ENCODE results near the gene GNAQ. TPM values are rescaled to one million over a fixed set of nuclear protein-coding genes. Genes with fewer than 3 reads are reported as not detected.

The GNAQ gene
- total RNA-seq, 1 experiment from 2014 or later, result 28.7 TPM

- H3K4me2 ChIP-seq (ENCODE audit: low read length), result no peak overlapping the region
- ChIA-PET CTCF (no interaction called here), RAD21 (ENCODE audit: low non-redundant PET in 1 of 2, low total read pairs in 2 of 2, uncharacterized antibody in 2 of 2, unreplicated experiment in 2 of 2) (no interaction called here), POLR2A (no interaction called here)
- no peaks in the 10 kb centered on the region for H3K27me3 ChIP-seq (ENCODE audit: insufficient read depth, low read length)
- BruUV-seq (replicated peaks), result no TSS peak
- no peaks in the 10 kb centered on the region for H3K79me2 ChIP-seq (ENCODE audit: insufficient read depth, low read length)
- no peak overlapping the region for H3K27ac ChIP-seq (ENCODE audit: low read depth, low read length)
- H3K9me2 ChIP-seq (ENCODE audit: insufficient read depth), result no peaks in the 10 kb centered on the region
- no peak overlapping the region for H3K4me3 ChIP-seq (replicated peaks in 1 of 2; ENCODE audit: low read depth in 1 of 2, low read length in 2 of 2)
- no peak overlapping the region for H2AFZ ChIP-seq (ENCODE audit: low read depth, low read length, poor library complexity, severe bottlenecking)
- DNase-seq (ENCODE audit: low read depth, low spot score) (no peak), ATAC-seq (no peak)
- no peaks in the 10 kb centered on the region for H3K9me3 ChIP-seq (ENCODE audit: control insufficient read depth in 1 of 2, insufficient read depth in 1 of 2, low read depth in 1 of 2, low read length in 2 of 2)
- no peak overlapping the region for H3K9ac ChIP-seq (ENCODE audit: low read length)
- H3K36me3 ChIP-seq (ENCODE audit: control insufficient read depth in 1 of 2, insufficient read depth in 2 of 2, low read length in 2 of 2), result no peaks in the 10 kb centered on the region
- H3K4me1 ChIP-seq (ENCODE audit: control insufficient read depth in 1 of 2, insufficient read depth in 2 of 2, low read length in 2 of 2), result no peaks in the 10 kb centered on the region
- intact Hi-C loops (cut with micrococcal nuclease), result loop anchor here (10.0 kb wide), 1 partner anchor 264 kb away; the partner anchor contains the start of gene GNAQ
- no peaks in the 10 kb centered on the region for H4K20me1 ChIP-seq (ENCODE audit: insufficient read depth)
- TF ChIP-seq, protein P1, sequence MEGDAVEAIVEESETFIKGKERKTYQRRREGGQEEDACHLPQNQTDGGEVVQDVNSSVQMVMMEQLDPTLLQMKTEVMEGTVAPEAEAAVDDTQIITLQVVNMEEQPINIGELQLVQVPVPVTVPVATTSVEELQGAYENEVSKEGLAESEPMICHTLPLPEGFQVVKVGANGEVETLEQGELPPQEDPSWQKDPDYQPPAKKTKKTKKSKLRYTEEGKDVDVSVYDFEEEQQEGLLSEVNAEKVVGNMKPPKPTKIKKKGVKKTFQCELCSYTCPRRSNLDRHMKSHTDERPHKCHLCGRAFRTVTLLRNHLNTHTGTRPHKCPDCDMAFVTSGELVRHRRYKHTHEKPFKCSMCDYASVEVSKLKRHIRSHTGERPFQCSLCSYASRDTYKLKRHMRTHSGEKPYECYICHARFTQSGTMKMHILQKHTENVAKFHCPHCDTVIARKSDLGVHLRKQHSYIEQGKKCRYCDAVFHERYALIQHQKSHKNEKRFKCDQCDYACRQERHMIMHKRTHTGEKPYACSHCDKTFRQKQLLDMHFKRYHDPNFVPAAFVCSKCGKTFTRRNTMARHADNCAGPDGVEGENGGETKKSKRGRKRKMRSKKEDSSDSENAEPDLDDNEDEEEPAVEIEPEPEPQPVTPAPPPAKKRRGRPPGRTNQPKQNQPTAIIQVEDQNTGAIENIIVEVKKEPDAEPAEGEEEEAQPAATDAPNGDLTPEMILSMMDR (IDR thresholded peaks at IDR 0.05 in 2 of 3, conservative IDR thresholded peaks at IDR 0.05 in 1 of 3; ENCODE audit: borderline replicate concordance in 1 of 3, insufficient read depth in 1 of 3, low read depth in 2 of 3, low read length in 2 of 3), result no peak
- TF ChIP-seq CBX3 (IDR thresholded peaks at IDR 0.05; ENCODE audit: low read depth) (no peak), SRF (IDR thresholded peaks at IDR 0.05; ENCODE audit: low read depth) (no peak), ZFX (IDR thresholded peaks at IDR 0.05) (no peak), TCF7L2 (IDR thresholded peaks at IDR 0.05; ENCODE audit: borderline replicate concordance, extremely low read depth, insufficient read depth, insufficient read length) (no peak), MAX (IDR thresholded peaks at IDR 0.05) (no peak), EGR1 (IDR thresholded peaks at IDR 0.05; ENCODE audit: low read depth) (no peak), ELF1 (IDR thresholded peaks at IDR 0.05; ENCODE audit: borderline replicate concordance, low read depth) (no peak), YY1 (IDR thresholded peaks at IDR 0.05; ENCODE audit: extremely low read depth, insufficient replicate concordance, low read depth, low read length) (no peak), RAD21 (IDR thresholded peaks at IDR 0.05; ENCODE audit: low read depth) (no peak), EZH2 (IDR thresholded peaks at IDR 0.05) (no peak), FOSL1 (IDR thresholded peaks at IDR 0.05; ENCODE audit: low read depth) (no peak), ZNF274 (IDR thresholded peaks at IDR 0.05; ENCODE audit: low read depth, low read length) (no peak), CEBPB (IDR thresholded peaks at IDR 0.05; ENCODE audit: low read depth) (no peak), EZH2phosphoT487 (IDR thresholded peaks at IDR 0.05; ENCODE audit: borderline replicate concordance) (no peak)
- TF ChIP-seq, protein P2, sequence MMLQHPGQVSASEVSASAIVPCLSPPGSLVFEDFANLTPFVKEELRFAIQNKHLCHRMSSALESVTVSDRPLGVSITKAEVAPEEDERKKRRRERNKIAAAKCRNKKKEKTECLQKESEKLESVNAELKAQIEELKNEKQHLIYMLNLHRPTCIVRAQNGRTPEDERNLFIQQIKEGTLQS (IDR thresholded peaks at IDR 0.05), result no peak
- TF ChIP-seq, protein P3, sequence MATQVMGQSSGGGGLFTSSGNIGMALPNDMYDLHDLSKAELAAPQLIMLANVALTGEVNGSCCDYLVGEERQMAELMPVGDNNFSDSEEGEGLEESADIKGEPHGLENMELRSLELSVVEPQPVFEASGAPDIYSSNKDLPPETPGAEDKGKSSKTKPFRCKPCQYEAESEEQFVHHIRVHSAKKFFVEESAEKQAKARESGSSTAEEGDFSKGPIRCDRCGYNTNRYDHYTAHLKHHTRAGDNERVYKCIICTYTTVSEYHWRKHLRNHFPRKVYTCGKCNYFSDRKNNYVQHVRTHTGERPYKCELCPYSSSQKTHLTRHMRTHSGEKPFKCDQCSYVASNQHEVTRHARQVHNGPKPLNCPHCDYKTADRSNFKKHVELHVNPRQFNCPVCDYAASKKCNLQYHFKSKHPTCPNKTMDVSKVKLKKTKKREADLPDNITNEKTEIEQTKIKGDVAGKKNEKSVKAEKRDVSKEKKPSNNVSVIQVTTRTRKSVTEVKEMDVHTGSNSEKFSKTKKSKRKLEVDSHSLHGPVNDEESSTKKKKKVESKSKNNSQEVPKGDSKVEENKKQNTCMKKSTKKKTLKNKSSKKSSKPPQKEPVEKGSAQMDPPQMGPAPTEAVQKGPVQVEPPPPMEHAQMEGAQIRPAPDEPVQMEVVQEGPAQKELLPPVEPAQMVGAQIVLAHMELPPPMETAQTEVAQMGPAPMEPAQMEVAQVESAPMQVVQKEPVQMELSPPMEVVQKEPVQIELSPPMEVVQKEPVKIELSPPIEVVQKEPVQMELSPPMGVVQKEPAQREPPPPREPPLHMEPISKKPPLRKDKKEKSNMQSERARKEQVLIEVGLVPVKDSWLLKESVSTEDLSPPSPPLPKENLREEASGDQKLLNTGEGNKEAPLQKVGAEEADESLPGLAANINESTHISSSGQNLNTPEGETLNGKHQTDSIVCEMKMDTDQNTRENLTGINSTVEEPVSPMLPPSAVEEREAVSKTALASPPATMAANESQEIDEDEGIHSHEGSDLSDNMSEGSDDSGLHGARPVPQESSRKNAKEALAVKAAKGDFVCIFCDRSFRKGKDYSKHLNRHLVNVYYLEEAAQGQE (IDR thresholded peaks at IDR 0.05; ENCODE audit: low read depth), result no peak
Measured at GRCh38 chr9:77771171-77771570, 260.4 kb downstream of the GNAQ start.
